GM12892 (cell line): ENCODE data around the gene SHANK2.

Experiments used
- POLR2A ChIP-seq: IDR thresholded peaks from 2 replicates; pipeline ENCODE4 v1.6.1; 2011; ENCODE audit warnings: low read depth, low read length, control low read depth
- TAF1 ChIP-seq: IDR thresholded peaks from 2 replicates; pipeline ENCODE4 v1.6.1; 2011; ENCODE audit warnings: low read depth, mild to moderate bottlenecking, control low read depth, low read length, borderline replicate concordance

- TF ChIP-seq POLR2A, result no peak
- TF ChIP-seq TAF1, result no peak
Measured at GRCh38 chr11:71245601-71246391, 6.6 kb downstream of the SHANK2 start.
